ENCODE results near the gene TMEM18.

Gene TMEM18

GRCh38 chr2:719191-719590 is 42.0 kb upstream of the TMEM18 start:
- no peak for TF ChIP-seq CTCF (IDR thresholded peaks at IDR 0.05; ENCODE audit: insufficient read depth, low read length, missing control alignments)
- DNase-seq (ENCODE audit: low read depth, low spot score), result no peak
- H3K4me3 ChIP-seq (ENCODE audit: low read depth, low read length), result no peak overlapping the region
- CTCF ChIA-PET, result interaction anchor here (9.8 kb wide), 1 partner anchor 830 kb away, joined by 198 read pairs; no protein-coding TSS in a partner anchor
- POLR2A ChIA-PET, result no interaction called here

- POLR2A ChIA-PET, result no interaction called here
- no peak for TF ChIP-seq CTCF (IDR thresholded peaks at IDR 0.05; ENCODE audit: insufficient read depth, low read length, missing control alignments)
- CTCF ChIA-PET, result interaction anchor here (9.8 kb wide), 1 partner anchor 831 kb away, joined by 198 read pairs; no protein-coding TSS in a partner anchor
- DNase-seq (ENCODE audit: low read depth, low spot score), result no peak
- H3K4me3 ChIP-seq (ENCODE audit: low read depth, low read length), result no peak overlapping the region
Measured at GRCh38 chr2:717661-718060, 40.5 kb upstream of the TMEM18 start.

GRCh38 chr2:715854-716560 is 38.8 kb upstream of the TMEM18 start:
- ChIA-PET POLR2A (interaction anchor here (0.9 kb wide), 1 partner anchor 10 kb away, joined by 3 read pairs; no protein-coding TSS in a partner anchor), CTCF (interaction anchor here (0.7 to 9.8 kb wide), 18 partner anchors 8 to 833 kb away, joined by 3 to 198 read pairs (median 4); no protein-coding TSS in a partner anchor)
- no peak overlapping the region for H3K4me3 ChIP-seq (ENCODE audit: low read depth, low read length)
- no peak for DNase-seq (ENCODE audit: low read depth, low spot score)
- TF ChIP-seq CTCF (IDR thresholded peaks at IDR 0.05; ENCODE audit: insufficient read depth, low read length, missing control alignments), result peak; percentile 53

GRCh38 chr2:715038-715437 is 37.8 kb upstream of the TMEM18 start:
- no peak overlapping the region for H3K4me3 ChIP-seq (ENCODE audit: low read depth, low read length)
- ChIA-PET POLR2A (no interaction called here), CTCF (interaction anchor here (0.9 to 9.8 kb wide), 17 partner anchors 9 to 834 kb away, joined by 3 to 198 read pairs (median 4); no protein-coding TSS in a partner anchor)
- no peak for DNase-seq (ENCODE audit: low read depth, low spot score)
- no peak for TF ChIP-seq CTCF (IDR thresholded peaks at IDR 0.05; ENCODE audit: insufficient read depth, low read length, missing control alignments)

- peak; percentile 83 for TF ChIP-seq CTCF (IDR thresholded peaks at IDR 0.05; ENCODE audit: insufficient read depth, low read length, missing control alignments)
- POLR2A ChIA-PET, result no interaction called here
Measured at GRCh38 chr2:714005-714741, 37.0 kb upstream of the TMEM18 start.

More at GRCh38 chr2:714005-714741, 37.0 kb upstream of the TMEM18 start:
- no peak for DNase-seq (ENCODE audit: low read depth, low spot score)
- no peak overlapping the region for H3K4me3 ChIP-seq (ENCODE audit: low read depth, low read length)
- CTCF ChIA-PET, result interaction anchor here (1.0 to 9.8 kb wide), 11 partner anchors 10 to 835 kb away, joined by 3 to 198 read pairs (median 4); no protein-coding TSS in a partner anchor

All from AG04449 (cell line).